ENCODE measurements around the gene CTSK. TPM values are rescaled to one million over a fixed set of nuclear protein-coding genes. Genes with fewer than 3 reads are reported as not detected.

Gene CTSK
- total and polyA plus RNA-seq, 7 donors, result 7.6 to 114 (median 66.3) TPM

DNA sequence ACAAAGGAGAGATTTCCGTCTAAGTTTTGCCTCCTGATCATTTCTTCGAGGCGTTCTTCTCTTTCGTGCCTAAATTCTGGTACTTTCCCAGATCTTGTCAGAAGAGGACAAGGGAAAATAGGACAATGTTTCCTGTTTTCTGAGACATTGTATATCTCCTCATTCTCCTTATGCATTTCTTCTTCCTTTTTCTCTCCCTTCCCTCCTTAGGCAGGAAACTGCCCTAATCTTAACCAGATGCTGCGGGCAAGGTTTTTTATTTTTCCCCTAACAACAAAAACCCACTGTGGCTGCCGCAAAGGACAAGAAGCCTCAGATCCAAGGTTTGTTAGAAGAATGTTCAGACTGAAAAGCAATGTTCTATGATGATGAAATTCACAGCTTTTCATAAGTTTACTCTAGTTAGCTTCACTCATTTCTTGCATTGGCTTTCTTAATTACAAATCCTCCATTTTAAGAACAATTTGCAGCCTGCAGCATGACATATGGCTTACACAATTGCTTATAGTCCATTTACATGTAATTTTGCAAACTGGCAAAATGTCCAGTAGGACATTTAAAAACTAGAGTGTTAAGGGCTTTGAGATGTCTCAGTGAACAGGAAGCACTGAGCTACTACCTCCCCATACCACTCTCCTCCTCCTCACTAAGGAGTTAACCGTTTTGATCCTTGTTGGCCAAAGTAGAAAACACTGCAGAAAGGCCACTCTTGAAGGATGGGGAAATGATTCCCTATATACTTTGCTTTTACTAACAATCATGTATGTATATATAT, 624 bp downstream of the CTSK start:
- intact Hi-C loops (cut with DNase I), result loop anchor here (10.0 kb wide), 1 partner anchor 47 kb away; no protein-coding TSS in a partner anchor
- TF ChIP-seq POLR2AphosphoS5 (IDR thresholded peaks at IDR 0.05) (no peak), POLR2A (IDR thresholded peaks at IDR 0.05) (no peak), EP300 (IDR thresholded peaks at IDR 0.05) (no peak)
- TF ChIP-seq, protein P1, sequence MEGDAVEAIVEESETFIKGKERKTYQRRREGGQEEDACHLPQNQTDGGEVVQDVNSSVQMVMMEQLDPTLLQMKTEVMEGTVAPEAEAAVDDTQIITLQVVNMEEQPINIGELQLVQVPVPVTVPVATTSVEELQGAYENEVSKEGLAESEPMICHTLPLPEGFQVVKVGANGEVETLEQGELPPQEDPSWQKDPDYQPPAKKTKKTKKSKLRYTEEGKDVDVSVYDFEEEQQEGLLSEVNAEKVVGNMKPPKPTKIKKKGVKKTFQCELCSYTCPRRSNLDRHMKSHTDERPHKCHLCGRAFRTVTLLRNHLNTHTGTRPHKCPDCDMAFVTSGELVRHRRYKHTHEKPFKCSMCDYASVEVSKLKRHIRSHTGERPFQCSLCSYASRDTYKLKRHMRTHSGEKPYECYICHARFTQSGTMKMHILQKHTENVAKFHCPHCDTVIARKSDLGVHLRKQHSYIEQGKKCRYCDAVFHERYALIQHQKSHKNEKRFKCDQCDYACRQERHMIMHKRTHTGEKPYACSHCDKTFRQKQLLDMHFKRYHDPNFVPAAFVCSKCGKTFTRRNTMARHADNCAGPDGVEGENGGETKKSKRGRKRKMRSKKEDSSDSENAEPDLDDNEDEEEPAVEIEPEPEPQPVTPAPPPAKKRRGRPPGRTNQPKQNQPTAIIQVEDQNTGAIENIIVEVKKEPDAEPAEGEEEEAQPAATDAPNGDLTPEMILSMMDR (IDR thresholded peaks at IDR 0.05), result no peak
- no peaks in the 10 kb centered on the region for H3K9me3 ChIP-seq
- peak overlapping the region; percentile 20 to 33 (median 30) for H3K4me3 ChIP-seq
- H3K27ac ChIP-seq, result peak overlapping the region; percentile 28 to 51 (median 48)
- DNase-seq, result no peak
- H3K36me3 ChIP-seq, result peaks cover 7 to 36% (median 12%) of the 10 kb centered on the region in 4 donors
- H3K4me1 ChIP-seq, result peaks cover 0 to 17% (median 8%) of the 10 kb centered on the region in 4 donors
- H3K27me3 ChIP-seq, result no peaks in the 10 kb centered on the region
- 38 to 75% methylated on average over 7 of the region's 7 CpGs for WGBS, 2 donors

DNA sequence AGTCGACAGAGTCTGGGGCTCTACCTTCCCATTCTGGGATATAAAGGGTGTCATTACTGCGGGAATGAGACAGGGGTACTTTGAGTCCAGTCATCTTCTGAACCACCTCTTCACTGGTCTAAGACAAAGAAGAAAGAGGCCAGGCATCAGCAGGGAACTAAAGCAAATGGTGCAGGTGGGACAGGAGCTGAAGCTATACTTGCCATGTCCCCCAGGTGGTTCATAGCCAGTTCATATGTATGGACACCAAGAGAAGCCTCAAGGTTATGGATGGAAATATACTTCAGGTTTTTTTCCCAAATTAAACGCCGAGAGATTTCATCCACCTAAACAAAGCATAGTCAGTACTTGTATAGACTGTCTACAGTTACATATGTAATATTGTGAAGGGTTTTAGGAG, 2.2 kb downstream of the CTSK start:
- Histone ChIP-seq H3K9me3 (no peaks in the 10 kb centered on the region), H3K27ac (no peak overlapping the region), H3K4me3 (no peak overlapping the region), H3K36me3 (peaks cover 0 to 25% (median 0%) of the 10 kb centered on the region in 4 donors), H3K27me3 (no peaks in the 10 kb centered on the region), H3K4me1 (peaks cover 0 to 17% (median 8%) of the 10 kb centered on the region in 4 donors)
- WGBS, 2 donors, result 89 to 94% methylated on average over 4 of the region's 4 CpGs
- DNase-seq, result no peak
- intact Hi-C loops (cut with DNase I), result loop anchor here (10.0 kb wide), 1 partner anchor 49 kb away; no protein-coding TSS in a partner anchor
- TF ChIP-seq POLR2A (IDR thresholded peaks at IDR 0.05) (no peak), EP300 (IDR thresholded peaks at IDR 0.05) (no peak), POLR2AphosphoS5 (IDR thresholded peaks at IDR 0.05) (no peak)
- TF ChIP-seq, protein P1 (IDR thresholded peaks at IDR 0.05), result no peak

DNA sequence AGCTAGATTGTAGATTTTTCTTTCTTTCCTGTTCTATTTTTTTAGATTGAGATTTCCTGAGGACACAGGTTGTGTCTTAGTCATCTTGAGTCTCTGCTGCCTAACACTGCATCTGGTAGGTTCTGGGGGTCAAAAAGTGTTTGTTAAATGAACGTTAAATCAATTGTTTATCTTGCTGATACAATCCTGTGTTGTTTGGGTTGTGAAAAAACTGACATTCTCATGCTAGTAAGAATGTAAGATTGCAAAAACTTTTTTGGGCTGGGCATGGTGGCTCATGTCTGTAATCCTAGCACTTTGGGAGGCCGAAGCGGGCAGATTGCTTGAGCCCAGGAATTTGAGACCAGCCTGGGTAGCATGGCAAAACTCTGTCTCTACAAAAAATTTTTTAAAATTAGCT, 3.4 kb downstream of the CTSK start:
- Histone ChIP-seq H3K4me3 (no peak overlapping the region), H3K27me3 (no peaks in the 10 kb centered on the region), H3K9me3 (no peaks in the 10 kb centered on the region), H3K4me1 (peaks cover 0 to 17% (median 8%) of the 10 kb centered on the region in 4 donors), H3K36me3 (peaks cover 0 to 28% (median 0%) of the 10 kb centered on the region in 4 donors), H3K27ac (no peak overlapping the region)
- 80 to 87% methylated on average over 3 of the region's 3 CpGs for WGBS, 2 donors
- DNase-seq, result no peak
- TF ChIP-seq POLR2A (IDR thresholded peaks at IDR 0.05), result no peak
- TF ChIP-seq, protein P1 (IDR thresholded peaks at IDR 0.05), result no peak
- intact Hi-C loops (cut with DNase I), result loop anchor here (10.0 kb wide), 1 partner anchor 50 kb away; no protein-coding TSS in a partner anchor

DNA sequence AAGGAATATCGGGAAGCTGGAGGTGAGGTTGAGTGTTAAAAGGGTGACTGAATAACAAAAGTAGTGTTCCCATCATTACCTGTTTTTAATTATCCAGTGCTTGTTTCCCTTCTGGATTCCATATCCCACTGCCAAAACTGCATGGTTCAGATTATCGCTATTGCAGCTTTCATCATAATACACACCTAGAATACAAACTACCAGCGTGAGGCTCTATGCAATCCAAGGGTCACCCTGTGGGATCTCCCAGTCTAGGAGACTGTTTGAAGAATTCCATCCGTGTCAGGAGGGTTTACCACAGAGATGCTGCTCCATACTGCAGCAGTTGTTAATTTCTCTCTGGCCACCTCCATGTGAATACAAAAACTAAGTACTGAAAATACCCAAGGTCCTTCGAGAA, 9.0 kb downstream of the CTSK start:
- H3K9me3 ChIP-seq, result no peaks in the 10 kb centered on the region
- peaks cover 3 to 74% (median 11%) of the 10 kb centered on the region in 4 donors for H3K36me3 ChIP-seq
- no peaks in the 10 kb centered on the region for H3K4me1 ChIP-seq
- H3K27me3 ChIP-seq, result no peaks in the 10 kb centered on the region
- H3K4me3 ChIP-seq, result no peak overlapping the region
- no peak overlapping the region for H3K27ac ChIP-seq
- WGBS, 2 donors, result 93 to 96% methylated on average over 5 of the region's 5 CpGs
- no peak for DNase-seq
- intact Hi-C loops (cut with DNase I), result no loop called here
- TF ChIP-seq, protein P1 (IDR thresholded peaks at IDR 0.05), result no peak
- no peak for TF ChIP-seq POLR2AphosphoS5 (IDR thresholded peaks at IDR 0.05)
- no peak for TF ChIP-seq POLR2A (IDR thresholded peaks at IDR 0.05)
- no peak for TF ChIP-seq EP300 (IDR thresholded peaks at IDR 0.05)

Measured in sigmoid colon (tissue), 7 donors.